K562 (cell line): Measurements from ENCODE around the gene FGG. TPM values are rescaled to one million over a fixed set of nuclear protein-coding genes. Genes with fewer than 3 reads are reported as not detected.

ENCODE experiments used
- ARID2 ChIP-seq: fragments of 450-650 bp; IDR thresholded peaks from 2 replicates; pipeline ENCODE4 v1.6.1; 2017; ENCODE audit warnings: antibody characterized with exemption, mild to moderate bottlenecking
- ATF7 ChIP-seq: fragments of 450-650 bp; IDR thresholded peaks from 2 replicates; pipeline ENCODE4 v1.7.1; 2014; ENCODE audit warnings: mild to moderate bottlenecking, moderate library complexity
- CC2D1A ChIP-seq: fragments of 450-650 bp; IDR thresholded peaks from 2 replicates; pipeline ENCODE4 v1.6.1; 2017; ENCODE audit warnings: mild to moderate bottlenecking
- HMG20A ChIP-seq: fragments of 450-650 bp; formaldehyde crosslinking; conservative IDR thresholded peaks from 2 replicates; pipeline ENCODE4 v1.4.0; 2020; ENCODE audit warnings: mild to moderate bottlenecking, mixed read lengths
- HNRNPH1 ChIP-seq: fragments of 200-400 bp; formaldehyde crosslinking; optimal IDR thresholded peaks from 2 replicates; pipeline ENCODE3; 2017; ENCODE audit warnings: low read depth, mild to moderate bottlenecking, low read length, moderate library complexity
- KLF16 ChIP-seq: IDR thresholded peaks from 2 replicates; pipeline ENCODE4 v1.6.1; 2016; ENCODE audit warnings: antibody characterized with exemption
- LCOR ChIP-seq: sonication (generic); formaldehyde crosslinking; IDR thresholded peaks from 2 replicates; pipeline ENCODE4 v1.8.0; 2022; ENCODE audit warnings: mild to moderate bottlenecking, missing genetic modification reagents
- NUFIP1 ChIP-seq: fragments of 450-650 bp; IDR thresholded peaks from 2 replicates; pipeline ENCODE4 v1.6.1; 2018; ENCODE audit not compliant: partially characterized antibody
- SMC3 ChIP-seq: conservative IDR thresholded peaks from 2 replicates; pipeline ENCODE4 v1.6.1; 2011; ENCODE audit warnings: low read depth, low read length, improper control_type of control experiment; ENCODE audit not compliant: insufficient read depth
- TEAD1 ChIP-seq, 2 experiments: fragments of 450-650 bp in 1 of 2; sonication (generic) in 1 of 2; formaldehyde crosslinking; IDR thresholded peaks; 2 replicates each; pipeline versions ENCODE4 v1.4.0 to v1.8.0; 2020 to 2022; ENCODE audit warnings: mild to moderate bottlenecking in 2 of 2, missing genetic modification reagents in 1 of 2
- XRCC5 ChIP-seq: fragments of 200-400 bp; formaldehyde crosslinking; IDR thresholded peaks from 2 replicates; pipeline ENCODE4 v1.6.1; 2017; ENCODE audit warnings: low read depth, mild to moderate bottlenecking, low read length
- ZKSCAN8 ChIP-seq: fragments of 200-800 bp; sonication (Bioruptor generic); IDR thresholded peaks from 2 replicates; pipeline ENCODE4 v1.6.1; 2016; ENCODE audit warnings: missing genetic modification characterization, missing compliant biosample characterization
- ZNF174 ChIP-seq: fragments of 250-450 bp; sonication (Bioruptor Pico); IDR thresholded peaks from 2 replicates; pipeline ENCODE4 v1.4.0; 2020; ENCODE audit warnings: mild to moderate bottlenecking
- ZNF175 ChIP-seq: fragments of 200-800 bp; sonication (Bioruptor generic); IDR thresholded peaks from 2 replicates; pipeline ENCODE4 v1.6.1; 2016; ENCODE audit warnings: low read depth, mild to moderate bottlenecking, missing genetic modification characterization, missing compliant biosample characterization
- polyA plus RNA-seq, 8 experiments: library from polyadenylated mRNA; depleted of rRNA in 4 of 8; stranded (reverse) in 5 of 8; unstranded in 3 of 8; fragments of >200 nt; fragmentation: Nextera tagmentation in 2 of 8; fragmentation: Illumina TruSeq in 1 of 8; extraction: Ambion mirVana in 2 of 8; extraction: Trizol in 1 of 8; gene quantifications; 2 replicates each; pipeline versions ENCODE4 v1.2.1 to v1.2.3, GENCODE V29; 2011 to 2014; ENCODE audit warnings: inconsistent platforms in 1 of 8, missing spikeins in 1 of 8
- total RNA-seq, 7 experiments: library from RNA; depleted of rRNA in 6 of 7; stranded (reverse); fragments of >200 nt in 6 of 7; fragmentation: Illumina TruSeq in 2 of 7; extraction: Trizol in 2 of 7; gene quantifications; 2 replicates each; pipeline versions ENCODE4 v1.2.1 to v1.2.3, GENCODE V29; 2011 to 2021; ENCODE audit warnings: low replicate concordance in 1 of 7
- TF ChIP-seq, protein P1 (sequence below): fragments of 450-650 bp; IDR thresholded peaks from 2 replicates; pipeline ENCODE4 v1.7.0; 2016; ENCODE audit warnings: borderline replicate concordance
- TF ChIP-seq, protein P2 (sequence below): fragments of 450-650 bp; IDR thresholded peaks from 2 replicates; pipeline ENCODE4 v1.6.1; 2016; ENCODE audit warnings: borderline replicate concordance
- TF ChIP-seq, protein P3 (sequence below), 2 experiments: fragments of 450-650 bp in 1 of 2; IDR thresholded peaks; 2 replicates each; pipeline ENCODE4 v1.6.1; 2011 to 2017; ENCODE audit warnings: low read depth in 2 of 2, antibody characterized with exemption in 1 of 2, borderline replicate concordance in 1 of 2, low read length in 1 of 2, mild to moderate bottlenecking in 1 of 2, mixed read lengths in 1 of 2; ENCODE audit not compliant: control insufficient read depth in 1 of 2
- TF ChIP-seq, protein P4 (sequence below), 2 experiments: fragments of 450-650 bp; conservative IDR thresholded peaks; 2 replicates each; pipeline ENCODE4 v1.6.1; 2017; ENCODE audit warnings: mild to moderate bottlenecking in 2 of 2, moderate library complexity in 2 of 2
- TF ChIP-seq, protein P5 (sequence below): sonication (generic); IDR thresholded peaks from 2 replicates; pipeline ENCODE4 v1.6.1; 2016

The FGG gene
- total and polyA plus RNA-seq, 9 of the 15 experiments (the other 6 are each of a cell fraction or from before 2014, with no cell fraction given) = 0.08 to 2.2 (median 0.33) TPM; not detected in 2

DNA sequence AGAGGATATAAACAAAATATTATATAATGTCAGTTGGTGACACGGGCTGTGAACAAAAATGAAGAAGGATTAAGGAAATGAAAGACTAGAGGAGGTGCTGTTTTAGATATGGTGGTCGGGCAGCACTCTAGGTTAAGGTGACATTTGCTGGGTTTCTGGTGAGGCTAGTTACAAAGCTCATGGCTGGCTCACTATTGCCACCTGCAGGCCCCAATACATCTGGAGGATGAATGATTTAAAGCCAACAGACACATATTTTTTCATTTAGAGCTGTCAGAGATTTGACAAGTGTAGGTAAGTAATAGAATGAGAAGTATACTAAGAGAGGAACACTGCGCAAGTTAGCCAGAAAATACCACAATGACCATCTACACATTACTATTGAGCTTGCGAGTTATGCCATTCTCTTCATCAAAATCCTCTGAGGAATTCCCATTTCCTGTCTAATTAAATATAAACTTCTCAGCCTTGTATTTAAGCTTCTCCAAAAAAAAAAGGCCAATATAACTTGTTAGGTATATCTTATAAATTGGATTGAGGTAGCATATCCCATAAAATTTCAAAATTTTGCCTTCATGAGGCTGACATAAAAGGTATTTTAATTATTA lies 6.4 kb upstream of the FGG start (continued):
- TF ChIP-seq, protein P1, sequence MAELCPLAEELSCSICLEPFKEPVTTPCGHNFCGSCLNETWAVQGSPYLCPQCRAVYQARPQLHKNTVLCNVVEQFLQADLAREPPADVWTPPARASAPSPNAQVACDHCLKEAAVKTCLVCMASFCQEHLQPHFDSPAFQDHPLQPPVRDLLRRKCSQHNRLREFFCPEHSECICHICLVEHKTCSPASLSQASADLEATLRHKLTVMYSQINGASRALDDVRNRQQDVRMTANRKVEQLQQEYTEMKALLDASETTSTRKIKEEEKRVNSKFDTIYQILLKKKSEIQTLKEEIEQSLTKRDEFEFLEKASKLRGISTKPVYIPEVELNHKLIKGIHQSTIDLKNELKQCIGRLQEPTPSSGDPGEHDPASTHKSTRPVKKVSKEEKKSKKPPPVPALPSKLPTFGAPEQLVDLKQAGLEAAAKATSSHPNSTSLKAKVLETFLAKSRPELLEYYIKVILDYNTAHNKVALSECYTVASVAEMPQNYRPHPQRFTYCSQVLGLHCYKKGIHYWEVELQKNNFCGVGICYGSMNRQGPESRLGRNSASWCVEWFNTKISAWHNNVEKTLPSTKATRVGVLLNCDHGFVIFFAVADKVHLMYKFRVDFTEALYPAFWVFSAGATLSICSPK = no peak
- TF ChIP-seq TEAD1 (CRISPR knock-in tag; IDR thresholded peaks at IDR 0.05) (no peak), ARID2 (no peak), ZNF175 (CRISPR knock-in tag) (no peak), LCOR (CRISPR knock-in tag) (no peak), KLF16 (peak; percentile 20; the same call in 1 of the 2 replicates), ZNF174 (CRISPR knock-in tag) (no peak), HNRNPH1 (no peak), XRCC5 (no peak), NUFIP1 (no peak), ZKSCAN8 (CRISPR knock-in tag) (no peak), SMC3 (peak; percentile 79), ATF7 (no peak), HMG20A (no peak), CC2D1A (no peak)
- TF ChIP-seq, protein P2, sequence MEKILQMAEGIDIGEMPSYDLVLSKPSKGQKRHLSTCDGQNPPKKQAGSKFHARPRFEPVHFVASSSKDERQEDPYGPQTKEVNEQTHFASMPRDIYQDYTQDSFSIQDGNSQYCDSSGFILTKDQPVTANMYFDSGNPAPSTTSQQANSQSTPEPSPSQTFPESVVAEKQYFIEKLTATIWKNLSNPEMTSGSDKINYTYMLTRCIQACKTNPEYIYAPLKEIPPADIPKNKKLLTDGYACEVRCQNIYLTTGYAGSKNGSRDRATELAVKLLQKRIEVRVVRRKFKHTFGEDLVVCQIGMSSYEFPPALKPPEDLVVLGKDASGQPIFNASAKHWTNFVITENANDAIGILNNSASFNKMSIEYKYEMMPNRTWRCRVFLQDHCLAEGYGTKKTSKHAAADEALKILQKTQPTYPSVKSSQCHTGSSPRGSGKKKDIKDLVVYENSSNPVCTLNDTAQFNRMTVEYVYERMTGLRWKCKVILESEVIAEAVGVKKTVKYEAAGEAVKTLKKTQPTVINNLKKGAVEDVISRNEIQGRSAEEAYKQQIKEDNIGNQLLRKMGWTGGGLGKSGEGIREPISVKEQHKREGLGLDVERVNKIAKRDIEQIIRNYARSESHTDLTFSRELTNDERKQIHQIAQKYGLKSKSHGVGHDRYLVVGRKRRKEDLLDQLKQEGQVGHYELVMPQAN = no peak
- TF ChIP-seq, protein P3, sequence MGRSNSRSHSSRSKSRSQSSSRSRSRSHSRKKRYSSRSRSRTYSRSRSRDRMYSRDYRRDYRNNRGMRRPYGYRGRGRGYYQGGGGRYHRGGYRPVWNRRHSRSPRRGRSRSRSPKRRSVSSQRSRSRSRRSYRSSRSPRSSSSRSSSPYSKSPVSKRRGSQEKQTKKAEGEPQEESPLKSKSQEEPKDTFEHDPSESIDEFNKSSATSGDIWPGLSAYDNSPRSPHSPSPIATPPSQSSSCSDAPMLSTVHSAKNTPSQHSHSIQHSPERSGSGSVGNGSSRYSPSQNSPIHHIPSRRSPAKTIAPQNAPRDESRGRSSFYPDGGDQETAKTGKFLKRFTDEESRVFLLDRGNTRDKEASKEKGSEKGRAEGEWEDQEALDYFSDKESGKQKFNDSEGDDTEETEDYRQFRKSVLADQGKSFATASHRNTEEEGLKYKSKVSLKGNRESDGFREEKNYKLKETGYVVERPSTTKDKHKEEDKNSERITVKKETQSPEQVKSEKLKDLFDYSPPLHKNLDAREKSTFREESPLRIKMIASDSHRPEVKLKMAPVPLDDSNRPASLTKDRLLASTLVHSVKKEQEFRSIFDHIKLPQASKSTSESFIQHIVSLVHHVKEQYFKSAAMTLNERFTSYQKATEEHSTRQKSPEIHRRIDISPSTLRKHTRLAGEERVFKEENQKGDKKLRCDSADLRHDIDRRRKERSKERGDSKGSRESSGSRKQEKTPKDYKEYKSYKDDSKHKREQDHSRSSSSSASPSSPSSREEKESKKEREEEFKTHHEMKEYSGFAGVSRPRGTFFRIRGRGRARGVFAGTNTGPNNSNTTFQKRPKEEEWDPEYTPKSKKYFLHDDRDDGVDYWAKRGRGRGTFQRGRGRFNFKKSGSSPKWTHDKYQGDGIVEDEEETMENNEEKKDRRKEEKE (IDR thresholded peaks at IDR 0.05; ENCODE audit: borderline replicate concordance in 1 of 2, control insufficient read depth in 1 of 2, low read depth in 2 of 2, low read length in 1 of 2) = no peak
- TF ChIP-seq, protein P4, sequence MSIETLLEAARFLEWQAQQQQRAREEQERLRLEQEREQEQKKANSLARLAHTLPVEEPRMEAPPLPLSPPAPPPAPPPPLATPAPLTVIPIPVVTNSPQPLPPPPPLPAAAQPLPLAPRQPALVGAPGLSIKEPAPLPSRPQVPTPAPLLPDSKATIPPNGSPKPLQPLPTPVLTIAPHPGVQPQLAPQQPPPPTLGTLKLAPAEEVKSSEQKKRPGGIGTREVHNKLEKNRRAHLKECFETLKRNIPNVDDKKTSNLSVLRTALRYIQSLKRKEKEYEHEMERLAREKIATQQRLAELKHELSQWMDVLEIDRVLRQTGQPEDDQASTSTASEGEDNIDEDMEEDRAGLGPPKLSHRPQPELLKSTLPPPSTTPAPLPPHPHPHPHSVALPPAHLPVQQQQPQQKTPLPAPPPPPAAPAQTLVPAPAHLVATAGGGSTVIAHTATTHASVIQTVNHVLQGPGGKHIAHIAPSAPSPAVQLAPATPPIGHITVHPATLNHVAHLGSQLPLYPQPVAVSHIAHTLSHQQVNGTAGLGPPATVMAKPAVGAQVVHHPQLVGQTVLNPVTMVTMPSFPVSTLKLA (conservative IDR thresholded peaks at IDR 0.05) = no peak
- TF ChIP-seq, protein P5, sequence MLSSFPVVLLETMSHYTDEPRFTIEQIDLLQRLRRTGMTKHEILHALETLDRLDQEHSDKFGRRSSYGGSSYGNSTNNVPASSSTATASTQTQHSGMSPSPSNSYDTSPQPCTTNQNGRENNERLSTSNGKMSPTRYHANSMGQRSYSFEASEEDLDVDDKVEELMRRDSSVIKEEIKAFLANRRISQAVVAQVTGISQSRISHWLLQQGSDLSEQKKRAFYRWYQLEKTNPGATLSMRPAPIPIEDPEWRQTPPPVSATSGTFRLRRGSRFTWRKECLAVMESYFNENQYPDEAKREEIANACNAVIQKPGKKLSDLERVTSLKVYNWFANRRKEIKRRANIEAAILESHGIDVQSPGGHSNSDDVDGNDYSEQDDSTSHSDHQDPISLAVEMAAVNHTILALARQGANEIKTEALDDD = peak; percentile 64
